GM12878 (cell line): ENCODE measurements around the gene PCSK2. TPM values are rescaled to one million over a fixed set of nuclear protein-coding genes. Genes with fewer than 3 reads are reported as not detected.

Source experiments
- ATAC-seq: fragments of 200-7000 bp; cut with Tn5 transposase; 3 replicates; pipeline ENCODE4 v1.9.1; 2020; ENCODE audit warnings: mild to moderate bottlenecking, moderate library complexity
- BruUV-seq: library from RNA; stranded (reverse); fragments of 400-500 nt; replicated peaks from 2 replicates; lab custom pipeline; 2021; lab: Mats Ljungman, UMichigan
- CTCF ChIA-PET: fragments of 300-600 bp; sonication (Branson Sonifier 250); formaldehyde crosslinking; extraction: SDS; loops from one replicate; lab custom pipeline; 2021; ENCODE audit warnings: inconsistent platforms; lab: Yijun Ruan, JAX
- POLR2A ChIA-PET: fragments of 350-600 bp; formaldehyde crosslinking; extraction: SDS; loops from one replicate; lab custom pipeline; 2021; ENCODE audit warnings: inconsistent platforms; lab: Charles Lee
- RAD21 ChIA-PET: fragments of 300-600 bp; sonication (Branson Sonifier 250); formaldehyde crosslinking; loops from one replicate; lab custom pipeline; 2023; ENCODE audit warnings: antibody characterized with exemption; ENCODE audit not compliant: unreplicated experiment; lab: Charles Lee
- SMC1A ChIA-PET: fragments of 300-600 bp; sonication (Branson Sonifier 250); formaldehyde crosslinking; loops from one replicate; lab custom pipeline; 2023; ENCODE audit not compliant: unreplicated experiment, uncharacterized antibody; lab: Charles Lee
- DNase-seq: peaks from one replicate; pipeline ENCODE4 v3.0.0-alpha.2; 2011; ENCODE audit warnings: low read depth, low spot score
- FAIRE-seq: peaks from 3 replicates; lab custom pipeline; 2011; peaks lifted over from hg19 to GRCh38; lab: Jason Lieb, UNC
- H2AFZ ChIP-seq: 2 replicates; pipeline ENCODE4 v1.6.0; 2011; ENCODE audit warnings: low read depth, low read length, control low read depth; ENCODE audit not compliant: control insufficient read depth
- H3K27ac ChIP-seq: 2 replicates; pipeline ENCODE4 v1.5.1; 2011; ENCODE audit warnings: control low read depth; ENCODE audit not compliant: control insufficient read depth, insufficient read depth
- H3K27me3 ChIP-seq, 2 experiments: replicated peaks in 1 of 2; 2 replicates each; pipeline versions ENCODE4 v1.6.0 to v1.6.1; 2011; ENCODE audit warnings: low read length in 1 of 2; ENCODE audit not compliant: control insufficient read depth in 2 of 2, insufficient read depth in 2 of 2
- H3K36me3 ChIP-seq, 2 experiments: 2 replicates each; pipeline ENCODE4 v1.5.1; 2011; ENCODE audit warnings: low read length in 1 of 2; ENCODE audit not compliant: control insufficient read depth in 2 of 2, insufficient read depth in 2 of 2
- H3K4me1 ChIP-seq: 2 replicates; pipeline ENCODE4 v1.6.1; 2011; ENCODE audit warnings: mild to moderate bottlenecking, low read length, moderate library complexity, mixed read lengths; ENCODE audit not compliant: control insufficient read depth, insufficient read depth
- H3K4me2 ChIP-seq: 2 replicates; pipeline ENCODE4 v1.6.0; 2011; ENCODE audit warnings: control low read depth; ENCODE audit not compliant: control insufficient read depth, insufficient read depth
- H3K4me3 ChIP-seq: fragments of 200-600 bp; sonication (generic); 2 replicates; pipeline ENCODE4 v1.5.1; 2016
- H3K79me2 ChIP-seq: 2 replicates; pipeline ENCODE4 v1.6.0; 2011; ENCODE audit warnings: low read length; ENCODE audit not compliant: control insufficient read depth, insufficient read depth
- H3K9ac ChIP-seq: 2 replicates; pipeline ENCODE4 v1.8.0; 2011; ENCODE audit warnings: low read length, control low read depth, mixed read lengths; ENCODE audit not compliant: control insufficient read depth, insufficient read depth
- H3K9me3 ChIP-seq: replicated peaks from 3 replicates; pipeline ENCODE4 v1.5.1; 2011; ENCODE audit warnings: mild to moderate bottlenecking, low read length; ENCODE audit not compliant: control insufficient read depth, insufficient read depth
- H4K20me1 ChIP-seq: 2 replicates; pipeline ENCODE4 v1.6.0; 2011; ENCODE audit not compliant: control insufficient read depth, insufficient read depth
- EP300 ChIP-seq, 2 experiments: fragments of 150-350 bp in 1 of 2; IDR thresholded peaks; 2 replicates each; pipeline ENCODE4 v1.6.1; 2011 to 2012; ENCODE audit warnings: low read depth in 2 of 2, low read length in 2 of 2, borderline replicate concordance in 1 of 2, improper control_type of control experiment in 1 of 2, inconsistent platforms in 1 of 2; ENCODE audit not compliant: control insufficient read depth in 1 of 2
- SREBF2 ChIP-seq: IDR thresholded peaks from 2 replicates; pipeline ENCODE4 v1.6.1; 2012; ENCODE audit warnings: mild to moderate bottlenecking, low read length
- WGBS: methylation state at CpG from one replicate; pipeline ENCODE4 v1.1.6; 2016; ENCODE audit warnings: low lambda C conversion rate; ENCODE audit not compliant: insufficient replicate concordance, insufficient coverage; ENCODE audit errors: missing lambda C conversion rate; 5-methylcytosine and 5-hydroxymethylcytosine counted together
- in situ Hi-C: fragments of 300-500 bp; cut with MboI; formaldehyde crosslinking; loops from 9 replicates; pipeline ENCODE4 v1.14.3; 2018; ENCODE audit warnings: mixed read lengths
- intact Hi-C: fragments of 100-400 bp; cut with micrococcal nuclease; formaldehyde crosslinking; loops from one replicate; pipeline ENCODE4 v1.14.2; 2022; ENCODE audit not compliant: unreplicated experiment
- polyA plus RNA-seq, 11 experiments: library from polyadenylated mRNA; depleted of rRNA in 4 of 11; unstranded in 6 of 11; stranded (reverse) in 5 of 11; fragments of >200 nt; fragmentation: Nextera tagmentation in 4 of 11; fragmentation: Illumina TruSeq in 1 of 11; extraction: Ambion mirVana in 4 of 11; extraction: Trizol in 1 of 11; gene quantifications; 1 replicate in 1 of 11; 2 replicates in 10 of 11; pipeline versions ENCODE4 v1.2.1 to v1.2.3, GENCODE V29; 2011 to 2016; ENCODE audit warnings: inconsistent platforms in 2 of 11, missing spikeins in 2 of 11, low read depth in 1 of 11
- total RNA-seq, 4 experiments: library from RNA; depleted of rRNA in 3 of 4; stranded (reverse); fragments of >200 nt in 3 of 4; fragmentation: Illumina TruSeq in 1 of 4; extraction: Trizol in 1 of 4; gene quantifications; 2 replicates each; pipeline versions ENCODE4 v1.2.1 to v1.2.3, GENCODE V29; 2013 to 2021

PCSK2 gene
- total and polyA plus RNA-seq, 10 of the 15 experiments (the other 5 are each of a cell fraction or from before 2014, with no cell fraction given): not detected

DNA sequence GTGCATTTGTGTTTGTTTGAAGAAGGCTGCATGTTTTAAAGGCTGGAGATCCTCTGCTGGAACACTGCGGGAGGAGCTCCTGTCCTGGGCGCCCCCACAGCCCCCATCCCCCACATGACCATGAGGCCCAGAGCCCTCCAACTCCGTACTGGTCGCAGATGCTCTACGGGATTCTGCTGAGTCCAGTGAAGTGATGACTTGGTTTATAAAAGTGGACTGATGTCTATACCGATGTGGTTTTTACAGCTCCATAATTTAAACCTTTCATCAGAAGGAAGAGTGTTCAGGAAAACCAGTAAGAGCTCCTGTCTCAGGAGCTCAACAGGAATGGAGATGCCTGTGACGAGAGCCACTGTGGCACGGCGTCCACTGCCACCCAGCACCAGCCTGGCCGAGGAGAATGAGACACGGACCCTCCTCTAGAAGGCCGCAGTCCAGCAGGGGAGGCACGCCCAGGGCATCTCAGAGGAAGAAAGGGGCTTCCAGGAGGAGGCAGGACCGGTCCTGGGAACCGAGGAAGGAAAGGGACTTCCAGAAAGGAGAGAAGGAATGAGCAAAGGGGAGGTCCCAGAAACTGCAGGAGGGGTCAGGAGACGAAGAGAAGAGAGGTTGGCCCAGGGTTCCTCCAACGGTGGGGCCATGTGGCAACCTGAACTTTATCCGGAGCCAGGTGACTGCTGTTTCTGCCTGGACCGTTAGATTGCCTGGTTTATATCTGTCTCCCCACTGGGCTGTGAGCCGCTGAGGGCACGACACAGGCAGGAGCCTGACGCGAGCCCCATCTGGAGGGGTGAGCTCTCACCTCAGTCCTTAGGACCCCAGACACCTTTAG lies 277.4 kb downstream of the PCSK2 start:
- ChIA-PET CTCF (interaction anchor here (0.6 to 3.9 kb wide), 15 partner anchors 9 to 782 kb away, joined by 3 to 24 read pairs (median 7); no protein-coding TSS in a partner anchor), POLR2A (interaction anchor here (1.4 kb wide), 1 partner anchor 435 kb away, joined by 3 read pairs; no protein-coding TSS in a partner anchor), SMC1A (interaction anchor here (0.9 to 1.9 kb wide), 8 partner anchors 10 to 1128 kb away, joined by 3 to 10 read pairs (median 4); partner anchors contain the start of gene DSTN), RAD21 (interaction anchor here (1.1 to 2.6 kb wide), 11 partner anchors 33 to 500 kb away, joined by 3 to 20 read pairs (median 5); partner anchors contain the start of gene RRBP1)
- TF ChIP-seq SREBF2 (no peak), EP300 (IDR thresholded peaks at IDR 0.05; ENCODE audit: borderline replicate concordance in 1 of 2, control insufficient read depth in 1 of 2, low read depth in 2 of 2, low read length in 2 of 2) (no peak)
- Histone ChIP-seq H3K36me3 (no peaks in the 10 kb centered on the region), H3K4me2 (peak overlapping the region; percentile 91), H3K9me3 (no peaks in the 10 kb centered on the region), H3K9ac (peak overlapping the region; percentile 26), H3K27me3 (no peaks in the 10 kb centered on the region), H3K4me1 (peaks cover 3% of the 10 kb centered on the region), H3K79me2 (no peaks in the 10 kb centered on the region), H4K20me1 (no peaks in the 10 kb centered on the region), H3K4me3 (no peak overlapping the region), H2AFZ (peak overlapping the region; percentile 61), H3K27ac (no peak overlapping the region)
- ATAC-seq (peak; percentile 50), DNase-seq (no peak), FAIRE-seq (no peak)
- in situ Hi-C loops (loop anchor here (5.0 kb wide), 1 partner anchor 773 kb away; no protein-coding TSS in a partner anchor), intact Hi-C loops (loop anchor here (2.0 kb wide), 2 partner anchors 113 to 773 kb away; no protein-coding TSS in a partner anchor)
- BruUV-seq: no TSS peak
- 37% methylated on average over 23 of the region's 23 CpGs for WGBS
